Measurements from ENCODE around the gene DTD1.

The DTD1 gene

DNA sequence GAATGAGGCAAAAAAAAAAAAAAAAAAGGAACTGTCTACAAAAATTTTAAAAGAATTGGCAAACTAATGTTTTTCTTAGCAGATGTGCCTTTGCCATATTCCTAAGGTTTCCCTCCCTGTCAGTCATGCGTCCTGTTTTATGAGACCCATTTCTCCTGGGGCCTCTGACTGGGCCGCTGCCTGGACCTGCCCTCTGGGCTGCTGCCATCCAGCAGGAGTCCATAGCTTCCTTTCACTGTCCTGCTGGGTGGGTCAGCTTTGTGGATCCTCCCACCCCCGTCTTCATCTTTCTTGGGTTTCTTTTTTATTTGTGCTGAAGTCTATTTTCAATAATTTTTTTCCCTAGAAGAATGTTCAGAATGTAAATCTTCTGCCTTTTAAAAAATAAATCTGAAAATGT lies 114.9 kb downstream of the DTD1 start:
- DNase-seq (ENCODE audit: low read depth), result no peak

DNA sequence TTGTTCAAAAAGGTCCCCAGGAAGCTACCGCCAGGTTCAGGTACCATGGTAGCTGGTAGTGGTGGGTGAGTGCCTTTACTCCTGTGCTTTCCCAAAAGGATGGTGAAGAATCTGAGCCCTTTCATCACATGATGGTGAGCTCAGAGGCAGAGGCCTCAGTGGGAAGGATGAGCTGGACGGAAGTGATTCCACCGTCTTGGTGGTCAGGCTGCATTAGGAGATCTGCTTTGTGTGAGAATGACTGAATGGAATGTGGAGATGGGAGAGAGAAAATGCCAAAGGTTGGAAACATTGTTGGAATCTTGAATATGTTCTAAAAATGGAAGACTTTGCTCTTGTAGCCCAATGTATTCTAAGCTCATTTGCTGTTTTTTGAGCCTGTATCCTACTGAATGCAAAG lies 117.6 kb downstream of the DTD1 start:
- DNase-seq (ENCODE audit: low read depth), result peak; percentile 94

DNA sequence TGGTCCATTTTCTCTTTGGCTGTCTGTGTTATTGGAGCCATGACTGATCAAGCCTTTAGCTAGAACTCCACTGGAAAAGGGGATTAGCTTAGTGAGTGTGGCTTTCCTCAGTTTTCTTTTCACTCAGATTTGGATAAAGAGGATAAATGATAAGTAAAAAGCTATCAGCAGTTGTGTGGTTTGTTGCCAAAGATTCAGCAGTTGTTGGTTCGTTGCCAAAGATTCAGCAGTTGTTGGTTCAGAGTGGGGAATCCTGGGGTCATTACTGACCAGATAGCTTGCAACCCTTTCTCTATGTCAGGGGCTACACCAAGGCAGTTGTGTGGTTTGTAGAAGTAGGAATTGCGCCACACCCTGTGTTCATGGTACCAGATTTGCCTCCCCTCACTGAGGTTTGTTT lies 118.1 kb downstream of the DTD1 start:
- DNase-seq (ENCODE audit: low read depth), result no peak

DNA sequence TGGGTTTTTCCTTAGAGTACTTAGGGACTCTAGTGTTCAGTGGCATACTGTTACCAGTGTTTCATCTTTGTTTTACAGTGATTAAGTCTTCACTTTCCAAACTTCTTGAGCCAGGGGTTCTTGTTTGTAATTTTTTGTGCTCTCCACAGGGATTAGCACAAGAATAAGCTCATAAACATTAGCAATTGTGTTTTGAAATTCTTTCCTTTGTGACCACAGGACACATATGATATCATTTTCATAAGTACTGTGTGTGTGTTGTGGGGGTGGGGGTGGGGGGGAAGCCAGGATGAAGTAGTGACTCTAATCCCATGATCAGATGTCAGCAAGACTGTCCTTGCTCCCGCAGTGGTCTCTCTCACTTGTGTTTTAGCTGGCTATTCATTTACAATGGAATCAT lies 124.3 kb downstream of the DTD1 start:
- no peak for DNase-seq (ENCODE audit: low read depth)

DNA sequence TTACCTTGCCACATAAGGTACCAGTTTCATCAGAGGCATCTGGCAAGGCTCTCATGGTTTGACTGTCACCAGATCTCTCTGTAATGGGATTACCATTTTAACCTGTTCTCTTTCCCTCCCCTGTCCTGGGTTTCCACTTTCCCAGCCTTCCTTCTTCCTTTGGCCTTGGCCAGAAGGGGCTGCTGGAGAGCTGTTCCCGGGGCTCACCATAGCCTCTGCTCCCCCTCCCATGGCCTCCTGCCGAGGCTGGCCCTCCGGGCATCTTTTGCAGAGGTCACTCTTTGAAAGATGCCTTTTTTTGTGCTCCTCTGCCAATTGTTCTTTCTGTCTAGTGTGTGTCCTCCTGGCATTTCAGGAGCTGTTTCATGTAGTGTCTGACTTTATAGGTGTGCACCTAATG lies 125.0 kb downstream of the DTD1 start:
- DNase-seq (ENCODE audit: low read depth), result no peak

DNA sequence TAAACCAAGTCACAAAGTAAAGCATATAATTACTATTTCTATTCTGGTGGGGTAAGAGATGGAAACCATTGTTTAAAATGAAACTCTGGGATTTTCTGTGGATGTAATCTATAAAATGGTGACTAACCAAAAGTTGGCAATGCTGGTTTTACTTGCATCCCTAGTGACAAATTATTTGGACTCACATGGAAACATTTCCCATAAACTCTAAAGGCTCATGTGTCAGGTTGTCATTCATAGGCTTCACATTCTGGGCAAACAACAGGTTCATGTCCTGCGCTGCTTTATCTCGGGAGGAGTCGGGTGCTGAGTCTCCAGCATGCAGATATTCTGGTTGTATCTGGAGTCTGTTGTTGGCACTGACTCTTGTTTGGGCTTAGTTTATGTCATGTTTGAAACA lies 127.7 kb downstream of the DTD1 start:
- no peak for DNase-seq (ENCODE audit: low read depth)

DNA sequence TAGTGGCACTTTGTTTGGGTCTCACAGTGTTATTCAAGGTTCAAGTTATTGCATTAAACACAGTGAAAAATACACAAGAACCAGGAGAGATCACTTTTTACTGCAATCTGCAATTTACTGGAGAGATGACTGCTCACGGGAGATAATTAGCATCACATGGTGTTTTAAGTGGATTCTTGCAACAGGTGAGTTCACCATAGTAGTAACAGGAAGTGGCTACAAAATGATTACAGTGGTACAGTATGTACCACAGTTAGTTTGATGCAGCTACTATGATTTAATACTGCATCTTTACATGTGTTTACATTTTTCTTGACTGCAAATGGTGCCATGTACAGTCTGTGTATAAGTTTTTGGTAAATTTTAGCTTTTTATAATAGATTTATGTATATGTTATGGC lies 129.2 kb downstream of the DTD1 start:
- DNase-seq (ENCODE audit: low read depth), result no peak

DNA sequence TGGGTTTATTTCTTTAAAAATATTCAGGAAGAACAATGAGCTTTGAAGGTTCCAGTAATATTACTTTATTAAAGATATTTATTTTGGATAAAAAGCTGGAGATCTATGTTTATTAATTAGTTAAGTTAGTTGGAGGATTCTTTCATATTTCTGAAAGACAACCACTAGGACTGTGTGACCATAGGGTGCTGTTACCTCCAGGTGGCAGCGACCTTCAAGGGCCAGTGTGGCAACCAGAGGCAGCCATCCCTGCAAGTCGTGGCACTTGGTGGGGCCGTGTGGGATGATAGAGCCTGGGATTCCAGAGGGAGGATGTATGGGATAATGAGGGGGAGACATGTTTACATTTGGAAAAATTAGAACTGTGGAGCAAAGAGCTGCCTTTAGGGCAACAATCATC lies 130.3 kb downstream of the DTD1 start:
- DNase-seq (ENCODE audit: low read depth), result no peak

DNA sequence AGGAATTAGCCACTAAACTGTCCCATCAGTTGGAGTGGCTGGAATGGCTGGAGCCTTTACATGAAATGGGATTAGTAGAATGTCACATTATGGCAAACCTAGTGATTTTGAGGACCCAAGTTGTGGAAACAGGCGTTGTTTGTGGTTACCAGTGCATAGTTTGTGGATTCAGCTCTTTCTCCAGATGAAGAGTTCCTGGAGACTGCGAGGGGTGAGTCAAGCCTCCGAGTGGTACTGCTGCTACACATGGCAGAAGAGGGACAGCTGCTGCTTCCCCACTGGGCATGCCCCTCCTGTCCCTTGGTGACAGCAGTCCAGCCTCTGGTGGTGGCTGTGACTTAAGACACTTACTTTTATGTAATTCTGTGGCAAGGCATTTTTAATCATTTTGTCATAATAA lies 131.6 kb downstream of the DTD1 start:
- peak; percentile 49 for DNase-seq (ENCODE audit: low read depth)

DNA sequence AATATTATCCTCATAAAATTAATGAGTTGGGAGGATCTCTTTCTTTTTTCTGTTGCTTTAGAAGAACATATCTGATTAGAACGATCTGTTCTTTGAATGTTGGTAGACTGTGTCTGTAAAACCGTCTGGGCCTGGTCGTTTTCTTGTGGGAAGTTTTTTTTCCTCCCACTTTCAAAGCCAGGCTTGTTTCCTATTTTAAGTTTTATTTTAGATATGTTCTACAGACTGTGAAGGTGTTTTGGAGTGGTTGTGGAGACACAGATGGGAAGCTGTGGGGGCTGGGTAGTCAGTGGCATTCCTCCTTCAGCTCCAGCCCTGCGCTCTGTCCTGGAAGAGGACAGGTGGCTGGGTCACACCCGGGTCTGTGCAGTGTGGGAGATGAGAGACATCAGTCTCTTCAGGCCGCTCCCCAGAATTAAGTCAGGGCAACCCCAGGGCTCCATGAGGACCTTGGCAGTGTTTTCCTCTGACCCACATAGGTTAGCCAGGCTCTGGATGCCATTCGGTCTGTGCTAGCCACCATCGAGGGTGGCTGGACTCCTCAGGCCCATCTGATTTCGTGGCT lies 133.8 kb downstream of the DTD1 start:
- DNase-seq (ENCODE audit: low read depth), result no peak

DNA sequence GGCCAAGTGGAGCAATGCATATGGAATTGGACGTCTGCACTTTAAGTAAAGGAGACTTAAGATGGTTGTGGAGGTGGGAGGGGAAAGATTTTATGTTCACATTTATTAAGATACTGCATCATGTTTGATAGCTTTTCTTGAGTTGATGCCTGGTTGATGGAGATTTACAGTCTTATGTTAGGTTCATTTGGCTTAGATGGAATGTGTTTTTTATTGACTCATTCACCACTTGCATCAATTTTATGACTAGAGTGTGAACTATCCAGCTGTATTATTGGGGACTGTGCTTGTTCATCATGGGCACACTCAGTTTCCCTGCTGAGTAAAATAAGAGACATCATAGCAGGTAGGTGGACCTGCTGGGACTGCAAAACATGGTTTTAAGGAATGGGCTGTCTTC lies 134.5 kb downstream of the DTD1 start:
- peak; percentile 23 for DNase-seq (ENCODE audit: low read depth)

DNA sequence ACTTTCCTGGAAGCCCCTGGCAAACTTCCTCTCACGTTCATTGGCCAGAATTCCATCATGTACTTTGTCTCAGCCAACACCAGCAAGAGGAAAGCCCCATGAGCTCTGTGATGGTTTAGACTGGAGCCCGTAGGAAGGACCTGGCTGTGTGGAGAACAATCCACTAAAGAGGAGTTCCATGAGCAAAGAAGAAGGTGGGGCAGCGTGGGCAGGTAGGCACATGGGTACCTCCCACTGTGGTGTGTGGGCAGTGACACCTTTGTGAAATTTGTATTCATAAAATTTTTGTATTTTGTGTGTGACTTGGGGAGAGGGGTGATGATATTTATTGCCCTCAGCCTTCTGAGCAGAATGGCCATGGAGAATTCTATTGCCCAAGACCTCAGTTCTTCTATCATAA lies 136.2 kb downstream of the DTD1 start:
- DNase-seq (ENCODE audit: low read depth), result no peak

DNA sequence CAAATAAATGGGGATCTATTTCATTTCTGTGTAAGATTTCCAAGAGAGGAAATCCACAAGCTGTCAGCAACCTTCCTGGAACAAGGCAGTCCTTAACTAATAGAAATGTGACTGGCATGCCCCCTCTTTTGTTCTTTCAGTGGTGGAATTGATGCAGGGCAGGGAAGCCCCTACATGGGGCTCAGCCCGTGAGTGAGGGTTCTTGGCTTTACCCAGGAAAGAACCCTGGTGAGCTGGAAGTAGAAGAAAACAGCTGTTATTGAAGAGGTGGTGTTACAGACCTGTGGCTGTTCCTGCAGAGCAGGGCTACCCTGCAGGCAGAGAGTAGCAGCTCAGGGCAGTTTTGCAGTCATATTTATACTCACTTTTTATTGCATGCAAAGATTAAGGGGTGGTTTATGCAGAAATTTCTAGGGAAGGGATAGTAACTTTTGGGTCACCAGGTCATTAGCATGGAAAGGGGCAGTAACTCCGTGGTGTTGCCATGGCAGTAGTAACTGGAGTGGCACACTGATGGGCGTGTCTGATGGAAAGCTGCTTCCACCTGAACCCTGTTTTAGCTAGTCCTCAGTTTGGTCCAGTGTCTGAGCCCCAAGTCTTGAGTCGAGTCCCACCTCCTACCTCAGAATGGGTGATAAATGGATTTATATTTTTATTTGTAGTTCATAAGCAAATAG lies 137.1 kb downstream of the DTD1 start:
- no peak for DNase-seq (ENCODE audit: low read depth)

DNA sequence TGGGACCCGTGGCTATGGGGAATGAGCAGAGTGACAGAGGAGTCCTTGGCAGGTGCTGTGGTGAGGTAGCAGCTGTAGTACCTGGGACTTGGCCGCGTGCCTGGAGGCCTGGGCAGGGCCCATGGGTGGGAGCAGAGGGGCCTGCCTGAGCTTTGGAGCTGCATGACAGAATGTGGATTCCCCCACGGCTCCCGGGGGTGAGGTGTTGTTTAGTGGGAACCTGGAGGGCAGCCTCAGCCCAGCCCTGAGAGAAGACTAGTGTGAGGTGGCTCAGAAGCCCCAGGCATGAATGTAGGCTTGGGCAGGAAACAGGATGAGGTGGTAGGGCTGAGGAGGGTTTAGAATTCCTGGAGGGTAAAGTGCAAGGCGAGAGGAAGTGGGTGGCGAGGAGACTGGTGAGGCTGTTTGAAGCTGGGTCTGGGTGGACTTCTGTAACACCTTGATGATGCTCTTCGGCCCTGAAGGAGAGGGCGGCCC lies 139.2 kb downstream of the DTD1 start:
- peak; percentile 55 for DNase-seq (ENCODE audit: low read depth)

DNA sequence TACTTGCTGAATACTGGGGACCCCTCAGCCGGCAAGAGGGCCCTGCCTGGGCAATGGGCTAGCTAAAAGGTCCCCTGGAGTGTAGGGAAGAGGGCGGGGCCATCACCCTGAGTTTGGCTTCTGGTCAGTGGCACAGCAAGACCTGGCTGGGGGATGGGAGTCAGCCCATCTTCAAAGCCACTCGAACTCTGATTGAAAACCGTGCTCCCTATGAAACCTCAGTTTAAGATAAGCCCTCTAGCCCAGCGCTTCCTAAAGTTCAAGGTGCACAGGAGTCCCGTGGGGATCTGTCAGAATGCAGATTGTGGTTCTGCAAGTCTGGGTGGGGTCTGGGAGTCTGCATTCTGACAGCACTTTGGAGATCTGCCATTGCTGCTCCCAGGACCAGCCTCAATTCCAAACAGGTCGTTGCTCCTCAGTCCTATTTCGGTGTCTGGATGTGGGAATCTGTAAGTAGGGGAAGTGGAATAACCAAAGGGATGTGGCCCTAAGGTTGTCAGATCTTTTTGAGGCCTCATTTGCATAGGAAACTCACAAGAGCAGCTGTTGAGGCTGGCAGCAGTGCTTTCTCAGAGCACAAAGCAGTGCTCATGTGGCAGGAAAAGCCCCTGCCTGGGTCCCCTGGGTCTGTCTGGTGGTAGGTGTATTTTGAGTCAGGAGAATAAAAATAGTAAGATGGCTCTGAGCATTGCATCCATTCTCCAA lies 140.5 kb downstream of the DTD1 start:
- no peak for DNase-seq (ENCODE audit: low read depth)

DNA sequence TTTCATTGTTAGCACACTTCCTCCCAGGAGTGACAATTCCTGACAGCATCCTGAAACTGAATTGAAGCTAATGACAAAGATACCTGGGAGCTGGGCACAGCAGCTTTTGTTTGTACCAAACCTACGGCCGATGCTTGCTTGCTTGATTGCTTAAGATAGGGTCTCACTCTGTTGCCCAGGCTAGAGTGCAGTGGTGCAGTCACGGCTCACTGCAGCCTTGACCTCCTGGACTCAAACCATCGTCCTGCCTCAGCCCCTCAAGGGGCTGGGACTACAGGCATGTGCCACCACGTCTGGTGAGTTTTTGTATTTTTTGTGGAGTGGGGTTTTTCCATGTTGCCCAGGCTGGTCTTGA lies 141.0 kb downstream of the DTD1 start:
- DNase-seq (ENCODE audit: low read depth), result no peak

DNA sequence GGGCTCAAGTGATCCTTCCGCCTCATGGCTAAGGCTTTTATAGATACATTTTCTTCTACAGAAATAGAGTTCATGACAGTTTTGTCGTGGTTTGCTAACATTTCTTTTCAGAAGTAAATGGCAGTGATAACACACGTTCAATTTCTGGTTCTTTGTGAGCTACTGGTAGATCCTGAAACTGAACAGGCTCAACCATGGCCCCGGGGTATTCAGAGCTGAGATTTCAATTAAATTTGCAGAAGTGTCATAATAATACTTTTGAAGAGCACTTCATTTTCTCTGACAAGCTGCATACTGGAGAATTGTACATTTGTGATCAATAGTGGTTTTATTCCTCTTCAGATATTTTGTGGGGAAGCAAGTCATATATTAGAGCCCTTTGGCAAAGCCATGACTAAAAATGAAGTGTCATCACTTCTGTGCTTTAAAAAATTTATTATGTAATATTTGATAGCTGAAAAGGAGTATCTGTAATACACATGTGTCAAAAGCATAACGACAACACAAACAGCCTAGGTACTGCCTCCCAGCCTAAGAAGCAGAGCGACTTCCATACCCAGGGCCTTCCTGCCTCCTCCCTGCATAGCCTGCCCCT lies 141.5 kb downstream of the DTD1 start:
- no peak for DNase-seq (ENCODE audit: low read depth)

DNA sequence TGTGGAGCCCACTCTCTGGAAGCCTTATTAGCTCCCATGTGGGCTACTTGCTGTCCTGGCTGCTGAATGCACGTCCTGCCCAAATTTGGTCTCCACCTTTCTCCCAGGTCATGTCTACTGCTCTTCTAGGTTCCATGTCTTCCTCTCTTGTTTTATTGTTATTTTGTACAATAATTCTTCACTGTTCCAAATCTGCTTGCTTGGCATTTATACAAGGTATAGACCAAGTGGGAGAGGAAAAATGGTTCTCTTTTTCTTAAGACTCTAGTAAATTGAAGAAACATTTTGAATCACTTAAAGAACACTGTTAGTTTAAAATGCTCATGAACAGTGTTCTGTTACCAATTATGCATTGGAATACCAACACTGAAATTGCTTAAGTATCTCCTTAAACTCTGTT lies 144.1 kb downstream of the DTD1 start:
- no peak for DNase-seq (ENCODE audit: low read depth)

DNA sequence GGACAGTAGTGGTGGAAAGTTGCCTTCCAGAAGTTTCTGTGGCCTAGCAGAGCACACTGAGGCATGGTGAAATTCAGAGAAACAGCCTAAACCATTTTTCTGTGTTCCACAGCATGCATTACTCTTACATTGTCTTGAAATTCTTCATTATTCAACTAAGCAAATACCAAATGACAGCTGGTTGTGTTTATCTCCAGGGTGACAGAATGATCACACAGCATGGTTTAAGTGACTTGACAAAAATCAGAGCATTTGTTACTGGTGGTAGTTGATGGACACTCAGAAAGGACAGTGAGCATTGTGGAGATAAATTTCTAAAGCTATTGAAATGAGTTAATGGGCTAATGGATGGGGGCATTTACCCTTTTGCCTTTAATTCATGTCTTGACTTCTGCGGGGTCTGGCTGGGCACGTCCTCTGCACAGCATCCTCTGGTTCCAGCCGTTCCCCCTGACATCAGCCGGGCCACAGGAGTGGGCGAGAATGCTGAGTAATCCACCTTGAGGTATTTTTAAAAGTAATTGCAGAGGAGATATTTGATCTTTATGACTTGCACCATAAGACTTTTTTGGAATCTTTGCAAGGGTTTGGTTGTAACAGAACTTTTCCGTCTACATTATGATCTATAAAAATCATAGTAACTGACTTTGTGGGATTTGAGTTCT lies 146.8 kb downstream of the DTD1 start:
- DNase-seq (ENCODE audit: low read depth), result no peak

DNA sequence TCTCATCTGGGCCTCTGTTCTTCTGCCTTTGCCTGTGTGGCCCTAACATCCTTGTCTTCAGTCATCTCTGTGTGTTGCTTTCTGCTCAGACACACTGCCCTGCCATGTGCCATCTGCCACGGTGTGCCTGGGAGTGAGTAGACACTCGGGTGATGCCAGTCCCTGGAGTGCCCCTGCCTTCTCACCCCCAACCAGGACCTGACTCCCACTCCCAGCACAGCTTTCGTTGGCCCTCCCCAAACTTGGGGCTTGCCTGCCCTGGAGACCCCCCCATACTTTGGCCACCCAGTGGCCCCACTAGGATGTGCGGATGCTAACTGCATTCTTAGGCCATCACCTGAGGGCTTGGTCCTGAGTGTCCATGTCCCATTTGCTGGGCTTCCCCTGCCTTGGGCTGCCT lies 149.3 kb downstream of the DTD1 start:
- no peak for DNase-seq (ENCODE audit: low read depth)

DNA sequence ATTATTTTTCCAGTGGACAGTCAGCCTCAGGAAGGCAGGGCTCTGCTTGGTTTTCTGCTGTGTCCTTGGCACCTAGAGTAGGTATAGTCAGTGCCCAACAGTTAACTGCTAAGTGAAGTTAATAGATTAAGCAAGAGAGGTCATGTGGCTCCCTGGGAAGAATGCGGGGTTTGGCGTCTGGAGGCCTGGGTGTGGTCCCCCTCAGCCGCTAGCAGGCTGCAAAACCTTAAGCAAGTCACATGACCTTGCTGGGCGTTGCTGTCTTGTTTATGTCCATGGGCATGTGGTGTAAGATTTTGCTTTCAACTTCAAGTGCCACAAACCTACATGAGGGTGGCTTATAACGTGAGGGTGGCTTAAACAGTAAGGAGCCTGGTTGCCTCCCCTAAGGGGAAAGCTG lies 150.2 kb downstream of the DTD1 start:
- DNase-seq (ENCODE audit: low read depth), result peak; percentile 5

DNA sequence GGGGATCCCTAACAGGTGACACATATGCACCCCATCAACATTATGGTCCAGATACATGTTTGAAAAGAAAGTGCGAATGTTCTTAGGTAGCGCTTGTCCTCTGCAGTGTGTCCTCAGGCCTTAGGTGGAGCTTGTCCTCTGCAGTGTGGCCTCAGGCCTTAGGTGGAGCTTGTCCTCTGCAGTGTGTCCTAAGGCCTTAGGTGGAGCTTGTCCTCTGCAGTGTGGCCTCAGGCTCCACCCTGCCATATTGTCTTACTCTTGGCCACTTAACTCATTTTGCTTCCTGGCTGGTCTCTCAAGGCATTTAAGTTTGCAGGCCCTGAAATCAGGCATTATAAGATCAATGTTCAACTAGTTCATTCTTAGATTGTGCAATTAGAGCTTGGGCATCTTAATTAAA lies 151.0 kb downstream of the DTD1 start:
- no peak for DNase-seq (ENCODE audit: low read depth)

DNA sequence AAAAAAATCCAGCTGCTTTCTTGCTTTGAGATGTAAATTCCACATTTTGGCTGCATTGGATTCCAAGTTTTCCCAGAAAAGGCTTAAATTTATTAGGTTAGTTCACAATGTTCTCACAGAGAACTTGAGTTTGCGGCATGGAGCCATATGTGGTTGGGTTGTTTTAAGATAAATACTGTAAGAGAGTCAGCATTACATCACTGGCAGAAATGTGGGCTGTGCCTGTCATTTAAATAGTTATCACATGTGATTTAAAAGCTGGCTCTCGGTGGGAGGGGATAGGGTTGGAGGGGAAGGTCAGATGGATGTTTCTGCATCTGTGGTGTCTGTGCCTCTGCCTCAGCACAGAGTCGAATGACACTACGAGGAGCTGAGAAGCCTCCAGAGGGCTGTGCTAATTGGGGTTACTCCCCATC lies 151.9 kb downstream of the DTD1 start:
- peak; percentile 64 for DNase-seq (ENCODE audit: low read depth)
